GM10847 (cell line): ENCODE results near the gene CAMK2D.

Experiments
- POLR2A ChIP-seq: IDR thresholded peaks from 2 replicates; pipeline ENCODE4 v1.6.1; 2011; ENCODE audit not compliant: insufficient read length; ENCODE audit errors: extremely low read depth

The CAMK2D gene

DNA sequence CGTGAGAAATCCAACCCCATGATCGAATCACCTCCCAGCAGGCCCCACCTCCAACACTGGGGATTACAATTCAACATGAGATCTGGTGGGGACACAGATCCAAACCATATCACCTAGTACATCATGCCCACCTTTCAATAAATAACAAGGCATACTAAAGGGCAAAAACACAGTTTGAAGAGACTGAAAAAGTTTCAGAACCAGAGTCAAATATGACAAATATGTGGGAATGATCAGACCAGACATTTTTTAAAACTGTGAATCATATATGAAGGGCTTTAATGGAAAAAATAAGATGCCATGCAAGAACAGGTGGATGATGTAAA, 167.3 kb downstream of the CAMK2D start:
- no peak for TF ChIP-seq POLR2A

DNA sequence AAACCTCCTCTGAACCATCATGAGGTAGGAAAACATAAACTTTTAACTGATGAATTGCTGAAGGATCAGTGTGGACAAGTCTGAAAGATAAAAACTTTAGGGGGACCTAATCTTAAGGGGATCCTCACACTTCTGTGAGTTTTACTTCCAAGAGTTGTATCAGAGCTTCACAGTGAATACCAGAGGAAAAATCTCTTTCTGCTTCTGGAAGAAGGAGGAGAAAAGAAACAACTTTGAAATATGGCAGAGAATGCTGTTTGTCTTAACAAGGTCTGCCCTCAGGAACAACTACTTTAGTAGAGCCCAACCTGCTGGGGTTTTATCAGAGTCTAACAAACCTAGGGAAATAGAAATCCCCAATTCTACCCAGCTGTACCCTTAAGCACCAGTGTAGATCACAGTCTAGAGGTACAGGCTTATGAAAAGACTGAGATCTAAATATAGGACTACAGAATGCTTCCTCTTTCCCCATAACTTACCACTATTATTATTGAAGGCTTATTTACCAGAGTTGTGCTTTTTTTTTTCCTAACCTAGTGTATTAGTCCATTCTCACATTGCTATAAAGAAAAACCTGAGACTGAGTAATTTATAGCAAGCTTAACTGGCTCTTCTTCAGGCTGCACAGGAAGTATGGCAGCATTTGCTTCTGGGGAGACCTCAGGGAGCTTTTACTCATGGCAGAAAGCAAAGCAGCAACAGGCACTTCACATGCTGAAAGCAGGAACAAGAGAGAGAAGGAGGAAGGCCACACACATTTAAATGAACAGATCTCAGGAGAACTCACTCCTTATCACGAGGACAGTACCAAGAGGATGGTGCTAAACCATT, 167.9 kb downstream of the CAMK2D start:
- TF ChIP-seq POLR2A: no peak

DNA sequence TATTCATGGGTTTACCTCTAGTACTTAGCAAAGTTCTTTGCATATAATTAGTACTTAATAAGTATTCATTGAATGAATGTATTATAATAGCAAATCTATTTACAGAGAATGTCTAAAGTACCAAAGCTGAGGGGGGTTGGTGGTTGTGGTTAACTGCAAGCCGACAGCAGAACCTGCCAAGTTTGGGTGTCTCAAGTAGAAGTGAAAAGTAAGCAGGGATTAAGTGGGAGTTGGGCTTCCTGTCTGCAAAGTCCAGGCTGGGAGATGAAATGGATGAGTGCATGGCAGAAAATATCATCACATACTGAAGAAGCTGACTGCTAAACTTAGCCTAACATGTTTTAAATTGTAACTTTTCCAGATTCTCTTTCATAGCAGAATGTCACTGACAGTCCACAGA, 169.6 kb downstream of the CAMK2D start:
- TF ChIP-seq POLR2A: no peak

DNA sequence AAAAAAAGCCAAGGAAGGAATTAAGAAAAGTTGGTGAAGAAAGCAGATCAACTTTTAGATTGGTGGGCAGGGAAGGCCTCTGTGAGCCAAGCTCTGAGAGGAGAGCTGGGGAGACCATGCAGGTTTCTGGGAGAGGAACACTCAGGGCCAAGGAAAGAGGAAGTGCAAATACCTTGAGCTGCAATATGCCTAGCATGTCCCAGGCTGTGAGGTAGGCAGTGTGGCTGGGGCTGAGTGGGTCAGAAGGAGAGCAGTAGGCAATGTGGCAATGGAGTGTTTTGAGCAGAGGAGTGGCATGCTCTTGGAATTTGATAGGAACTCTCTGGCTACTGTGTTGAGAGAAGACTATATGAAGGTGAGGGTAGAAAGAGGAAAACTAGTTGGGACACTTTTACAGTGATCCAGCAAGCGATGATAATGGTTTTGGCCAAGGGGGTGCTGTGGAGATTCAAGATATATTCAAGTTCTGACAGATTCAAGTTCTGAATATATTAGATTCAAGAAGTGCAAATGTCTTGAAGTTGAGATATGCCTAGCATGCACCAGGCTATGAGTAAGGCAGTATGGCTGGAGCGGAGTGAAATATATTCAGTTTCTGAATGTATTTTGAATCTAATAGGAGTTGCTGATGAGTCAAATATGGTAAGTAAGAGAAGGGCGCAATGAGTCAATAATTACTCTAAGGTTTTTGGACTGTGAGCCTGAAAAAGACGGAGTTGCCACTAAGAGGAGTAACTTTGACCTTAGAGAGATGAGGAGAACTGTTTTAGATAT, 172.5 kb downstream of the CAMK2D start:
- TF ChIP-seq POLR2A: no peak

DNA sequence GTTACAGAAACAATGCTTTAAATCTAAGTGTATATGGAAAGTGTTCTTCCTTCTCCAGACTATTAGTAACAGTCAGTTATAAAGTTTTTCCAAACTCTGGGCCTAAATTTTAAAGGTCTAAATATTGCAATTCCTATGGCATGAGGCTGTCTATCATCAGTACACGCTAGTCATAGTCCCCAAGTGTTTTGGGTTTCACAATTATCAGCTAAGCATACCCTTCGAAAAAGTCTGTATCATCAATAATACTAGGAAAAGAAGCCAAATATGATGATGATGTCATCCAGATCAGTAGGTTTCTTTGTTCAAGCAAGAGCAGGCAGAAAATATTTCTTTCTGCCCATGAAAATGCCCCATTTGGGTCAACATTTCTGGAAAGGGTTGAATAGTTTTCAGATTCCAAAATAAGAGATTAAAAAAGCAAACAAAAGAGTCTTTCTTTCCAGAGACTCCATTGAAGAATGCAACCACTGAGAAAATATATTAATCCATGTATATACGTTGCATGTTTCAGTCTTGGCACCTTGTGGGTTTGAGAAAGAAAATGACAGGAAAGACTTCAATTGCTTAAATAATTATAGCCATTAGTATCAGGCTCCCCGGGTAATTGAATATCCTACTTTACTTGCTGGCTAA, 173.8 kb downstream of the CAMK2D start:
- TF ChIP-seq POLR2A: no peak

DNA sequence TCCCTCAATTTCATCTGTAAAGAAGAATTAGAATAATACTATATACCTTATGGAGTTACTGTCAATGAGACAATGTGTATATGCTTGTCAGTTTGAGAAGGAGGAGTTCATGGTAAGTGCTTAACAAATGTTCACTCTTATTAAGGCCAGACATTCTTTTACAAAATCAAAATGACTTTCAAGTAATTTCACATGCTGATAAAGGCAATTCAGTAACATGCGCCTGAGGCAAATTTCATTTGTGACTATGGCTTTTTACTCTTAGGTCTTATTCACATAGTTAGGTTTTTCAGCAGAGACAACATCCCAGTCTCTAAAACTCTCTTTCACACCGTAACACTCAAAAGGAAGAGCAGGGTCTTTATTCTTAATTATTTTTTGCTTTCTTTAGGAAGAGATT, 174.4 kb downstream of the CAMK2D start:
- TF ChIP-seq POLR2A: no peak

DNA sequence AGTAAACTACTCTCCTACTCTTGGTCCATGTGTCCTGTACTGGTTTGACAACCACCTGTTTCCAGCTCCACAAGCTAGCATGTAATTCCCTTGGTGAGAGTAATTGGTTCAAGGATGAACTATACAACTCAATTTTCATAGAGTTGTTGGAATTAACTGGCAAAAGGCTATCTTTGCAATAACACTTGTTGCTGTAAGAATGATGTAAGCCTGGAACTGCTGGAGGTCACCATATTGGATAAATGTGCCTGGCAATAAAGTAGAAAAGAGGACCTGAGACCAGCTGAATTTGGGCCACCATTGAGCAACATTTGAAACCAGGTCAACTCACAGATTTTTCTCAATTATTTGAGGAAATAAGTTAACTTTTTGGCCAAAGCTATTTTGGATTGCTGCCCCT, 175.5 kb downstream of the CAMK2D start:
- TF ChIP-seq POLR2A: no peak

DNA sequence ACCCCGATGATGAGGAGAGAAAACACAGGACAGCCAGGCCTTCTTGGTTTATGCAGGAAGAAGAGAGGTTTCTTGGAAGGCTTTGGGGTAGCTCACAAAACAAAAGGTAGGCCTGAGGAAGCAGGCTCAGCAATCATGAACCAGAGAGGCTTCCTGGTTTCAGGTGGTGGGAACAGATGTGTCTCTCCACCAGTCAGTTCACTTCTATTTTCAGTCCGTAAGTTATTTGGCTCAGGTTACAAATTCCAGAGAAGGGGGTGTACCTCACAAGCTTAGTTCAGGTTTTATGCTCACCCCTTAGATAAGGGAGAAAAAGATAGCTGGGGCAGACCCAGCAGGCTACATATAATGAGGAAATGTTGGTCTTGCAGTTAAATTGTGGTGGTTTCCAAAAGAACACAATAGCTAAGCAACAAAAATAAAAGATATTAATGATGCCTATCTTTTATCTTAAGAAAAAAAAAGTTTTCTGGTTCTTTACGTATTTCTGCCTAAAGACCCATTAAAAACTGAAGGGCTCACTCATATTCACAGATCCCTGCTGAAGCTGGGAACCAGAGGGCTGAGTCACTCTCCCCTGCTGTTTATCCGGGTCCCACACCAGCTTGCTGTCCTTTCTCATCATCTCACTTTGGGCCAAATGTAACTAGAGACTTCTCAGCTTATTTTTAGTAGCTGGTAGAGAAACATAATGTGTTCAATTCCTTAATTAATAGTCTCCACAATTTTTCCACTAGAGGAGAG, 177.0 kb downstream of the CAMK2D start:
- TF ChIP-seq POLR2A: no peak

DNA sequence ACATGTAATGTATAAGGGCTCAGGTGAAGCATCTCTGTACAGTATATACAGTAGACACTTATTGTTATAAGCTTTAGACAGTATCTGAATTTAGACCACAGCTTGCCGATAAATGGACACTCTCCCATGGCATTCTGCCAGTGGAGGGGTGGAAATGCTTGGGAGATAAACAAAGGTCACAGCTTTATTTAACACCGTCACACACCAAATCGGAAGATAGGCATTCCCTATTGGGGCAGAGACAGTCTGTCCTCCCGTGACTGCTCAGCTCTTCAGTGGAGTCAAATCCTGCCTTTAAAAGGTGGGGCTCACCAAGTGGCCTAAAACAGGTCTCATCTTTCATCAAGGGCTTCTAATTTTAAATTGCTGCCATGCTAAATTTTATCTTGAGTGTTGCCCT, 178.8 kb downstream of the CAMK2D start:
- TF ChIP-seq POLR2A: no peak

DNA sequence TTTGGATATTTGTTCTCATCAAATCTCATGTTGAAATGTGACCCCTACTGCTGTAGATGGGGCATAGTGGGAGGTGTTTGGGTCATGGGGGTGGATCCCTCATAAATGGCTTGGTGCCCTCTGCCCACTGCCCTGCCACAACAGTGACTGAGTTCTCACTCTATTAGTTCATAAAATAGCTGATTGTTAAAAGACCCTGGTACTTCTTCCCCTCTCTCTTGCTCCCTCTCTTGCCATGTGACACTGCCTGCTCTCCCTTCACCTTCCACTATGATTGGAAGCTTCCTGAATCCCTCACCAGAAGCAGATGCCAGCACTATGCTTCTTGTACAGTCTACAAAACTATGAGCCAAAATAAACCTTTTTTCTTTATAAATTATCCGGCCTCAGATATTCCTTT, 182.2 kb downstream of the CAMK2D start:
- TF ChIP-seq POLR2A: no peak

DNA sequence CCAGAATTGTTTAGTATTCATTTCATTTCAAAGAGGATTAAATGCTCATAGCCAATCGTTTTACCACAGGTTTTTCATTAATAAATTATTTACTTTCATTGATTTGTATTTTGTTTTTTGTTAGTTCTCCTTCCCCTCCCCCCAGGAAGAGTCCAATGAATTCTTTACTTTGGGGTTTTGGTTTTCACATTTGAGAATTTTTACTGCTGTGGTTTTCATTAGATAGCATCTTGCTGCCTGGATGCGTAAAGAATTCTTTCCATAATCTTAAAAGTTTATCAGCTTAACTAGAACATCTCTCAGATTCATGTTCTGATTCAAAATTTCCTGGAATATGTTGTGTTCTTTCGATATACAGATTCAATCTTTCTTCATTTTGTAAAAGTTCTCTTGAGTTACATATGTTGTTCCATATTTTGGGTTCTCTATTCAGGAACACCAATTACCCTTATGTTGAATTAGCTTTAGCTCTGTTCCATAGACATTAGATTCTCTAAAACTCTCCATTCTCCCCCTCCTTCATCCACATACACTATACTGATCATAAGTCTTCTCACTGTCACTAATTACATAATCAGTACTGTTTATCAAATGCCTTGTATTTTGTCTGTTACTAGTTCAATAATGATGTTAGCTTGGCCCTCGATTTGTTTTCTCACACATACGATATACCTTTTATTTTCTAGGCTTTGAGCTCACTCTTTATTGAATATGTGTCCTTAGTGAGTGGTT, 184.4 kb downstream of the CAMK2D start:
- TF ChIP-seq POLR2A: no peak

DNA sequence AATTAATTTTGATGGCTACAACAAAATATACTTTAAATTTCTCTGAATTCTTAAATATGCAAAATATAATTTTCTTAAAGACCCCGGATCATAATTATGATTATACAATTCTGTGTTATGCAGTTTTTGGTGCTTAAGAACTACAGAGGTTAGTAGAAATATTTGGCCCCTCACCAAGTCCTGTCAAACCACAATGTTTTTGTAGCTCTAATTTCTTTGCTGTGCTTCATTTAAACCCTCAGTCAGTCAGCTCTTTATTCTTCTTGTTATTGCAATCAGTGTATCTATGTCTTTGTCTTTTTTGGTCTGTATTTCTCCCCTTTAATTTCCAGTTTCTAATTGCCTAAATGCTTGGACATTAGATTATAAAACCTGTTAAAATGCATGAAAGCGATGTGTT, 186.1 kb downstream of the CAMK2D start:
- TF ChIP-seq POLR2A: no peak

DNA sequence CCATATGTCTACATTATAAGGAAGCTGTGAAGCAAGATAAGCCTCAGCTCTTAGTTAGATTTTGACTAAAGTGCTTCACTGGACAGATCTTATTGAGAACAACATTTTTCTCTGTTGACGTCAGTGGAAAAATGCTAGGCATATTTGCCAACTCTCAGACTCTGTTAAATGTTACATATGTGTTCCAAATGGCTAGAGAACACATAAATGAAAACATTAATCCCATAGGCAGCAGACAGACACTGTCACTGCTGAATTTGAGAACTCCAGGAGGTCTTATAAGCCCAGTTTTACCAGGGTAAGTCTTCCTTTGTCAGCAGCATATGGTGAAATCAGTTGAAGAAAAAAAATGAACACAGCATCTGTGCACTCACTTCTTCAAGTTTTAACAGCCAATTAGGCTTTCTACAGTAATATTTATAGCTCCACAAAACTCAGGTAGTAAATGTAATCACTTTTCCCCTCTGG, 186.9 kb downstream of the CAMK2D start:
- TF ChIP-seq POLR2A: no peak

DNA sequence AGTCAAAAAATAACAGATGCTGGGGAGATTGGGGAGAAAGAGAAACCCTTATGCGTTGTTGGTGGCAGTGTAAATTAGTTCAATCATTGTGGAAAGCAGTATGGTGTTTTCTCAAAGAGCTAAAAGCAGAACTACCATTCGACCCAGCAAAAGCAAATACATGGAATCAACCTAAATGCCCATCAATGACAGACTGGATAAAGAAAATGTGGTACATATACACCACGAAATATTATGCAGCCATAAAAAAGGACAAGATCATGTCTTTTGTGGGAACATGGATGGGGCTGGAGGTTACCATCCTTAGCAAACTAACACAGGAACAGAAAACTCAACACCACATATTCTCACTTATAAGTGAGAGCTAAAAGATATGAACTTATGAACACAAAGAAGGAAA, 188.9 kb downstream of the CAMK2D start:
- no peak for TF ChIP-seq POLR2A

DNA sequence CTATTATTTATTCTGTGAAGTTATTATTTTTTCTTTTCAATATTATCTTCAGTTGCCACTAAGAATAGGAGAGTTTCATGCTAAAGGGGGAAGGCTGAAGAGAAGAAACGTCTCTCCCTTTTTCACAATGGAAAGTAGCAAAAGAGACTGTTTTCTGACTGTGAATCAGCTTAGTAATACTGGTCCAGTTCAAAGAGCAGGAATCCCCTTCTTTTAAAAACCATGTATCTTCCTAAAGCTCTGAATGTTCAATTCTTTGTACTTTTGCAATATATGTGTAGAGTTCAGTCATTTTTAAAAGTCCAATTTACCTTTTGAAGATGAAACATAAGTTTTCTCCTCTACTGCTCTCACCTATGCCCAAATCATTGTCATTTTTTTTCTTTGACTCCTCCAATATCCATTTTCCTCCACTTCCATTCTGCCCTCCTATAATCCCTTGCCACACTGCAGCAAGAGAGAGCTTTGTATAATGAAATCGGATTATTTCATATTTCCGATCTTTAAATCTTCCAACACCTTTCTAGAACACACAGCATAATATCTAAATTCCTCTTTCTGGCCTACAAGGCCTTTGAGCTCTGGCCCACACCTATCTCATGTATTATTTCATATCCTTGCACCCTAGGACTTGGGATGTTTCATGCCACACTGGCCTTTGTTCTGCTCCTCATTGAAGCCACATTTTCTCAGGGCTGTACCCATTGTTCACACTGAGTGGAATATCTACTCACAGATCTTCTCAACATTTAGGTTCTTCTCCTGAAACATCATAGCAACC, 195.3 kb downstream of the CAMK2D start:
- no peak for TF ChIP-seq POLR2A

DNA sequence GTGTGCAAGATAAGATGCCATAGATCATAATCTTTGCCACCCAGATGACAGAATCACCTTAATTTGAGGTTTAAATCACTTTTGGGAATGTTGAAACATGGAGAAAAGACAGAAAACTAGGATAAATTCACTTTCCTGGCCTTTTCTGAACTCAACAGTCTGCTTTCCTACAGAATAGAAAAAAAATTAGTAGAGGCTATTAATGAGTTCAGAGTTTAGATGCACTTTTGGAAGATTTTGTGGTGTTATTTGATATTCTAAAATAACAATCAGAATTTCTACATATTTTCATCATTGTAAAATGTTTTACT, 195.9 kb downstream of the CAMK2D start:
- TF ChIP-seq POLR2A: no peak
